K562 (cell line): ENCODE results near the gene RDH11. TPM values are rescaled to one million over a fixed set of nuclear protein-coding genes. Genes with fewer than 3 reads are reported as not detected.

Experiments used
- ATAC-seq: fragments of 200-7000 bp; cut with Tn5 transposase; 3 replicates; pipeline ENCODE4 v1.9.1; 2020; ENCODE audit warnings: moderate library complexity
- BruUV-seq: library from RNA; stranded (reverse); fragments of 400-500 nt; replicated peaks from 2 replicates; lab custom pipeline; 2021; lab: Mats Ljungman, UMichigan
- CTCF ChIA-PET: fragments of 300-600 bp; formaldehyde crosslinking; extraction: SDS; loops from one replicate; lab custom pipeline; 2021; ENCODE audit warnings: low intra/inter-chr PET ratio; lab: Yijun Ruan, JAX
- POLR2A ChIA-PET: fragments of 300-600, 350-650 bp; sonication (Branson Sonifier 250); formaldehyde crosslinking; extraction: SDS; loops from one replicate; lab custom pipeline; 2021; ENCODE audit warnings: antibody characterized with exemption, inconsistent platforms; lab: Yijun Ruan, JAX
- DNase-seq, 4 experiments: peaks; one replicate each; pipeline versions ENCODE4 v3.0.0 to v3.0.0-alpha.2; 2011 to 2018; ENCODE audit warnings: low spot score in 3 of 4, mixed read lengths in 3 of 4; ENCODE audit errors: extremely low read depth in 1 of 4
- FAIRE-seq: peaks from 2 replicates; lab custom pipeline; 2011; peaks lifted over from hg19 to GRCh38; lab: Jason Lieb, UNC
- H2AFZ ChIP-seq: 2 replicates; pipeline ENCODE4 v1.6.0; 2011; ENCODE audit warnings: low read depth, low read length, control low read depth, inconsistent platforms
- H3K27ac ChIP-seq: fragments of 200-600 bp; 3 replicates; pipeline ENCODE4 v1.8.0; 2011; ENCODE audit warnings: low read depth, mild to moderate bottlenecking, control low read depth, inconsistent platforms, low read length, moderate library complexity, mixed read lengths; ENCODE audit errors: extremely low read depth
- H3K27me3 ChIP-seq, 2 experiments: fragments of 300-600 bp in 1 of 2; 2 replicates in 1 of 2; 3 replicates in 1 of 2; pipeline versions ENCODE4 v1.6.0 to v1.8.0; 2011; ENCODE audit warnings: inconsistent platforms in 2 of 2, low read length in 2 of 2, mild to moderate bottlenecking in 1 of 2, mixed read lengths in 1 of 2, moderate library complexity in 1 of 2; ENCODE audit not compliant: control insufficient read depth in 2 of 2, insufficient read depth in 2 of 2
- H3K36me3 ChIP-seq: fragments of 300-600 bp; 3 replicates; pipeline ENCODE4 v1.8.0; 2011; ENCODE audit warnings: mild to moderate bottlenecking, low read length, inconsistent platforms; ENCODE audit not compliant: control insufficient read depth, insufficient read depth
- H3K4me1 ChIP-seq, 2 experiments: fragments of 200-600 bp in 1 of 2; replicated peaks in 1 of 2; 2 replicates in 1 of 2; 3 replicates in 1 of 2; pipeline versions ENCODE4 v1.5.1 to v1.8.0; 2011; ENCODE audit warnings: inconsistent platforms in 2 of 2, low read length in 2 of 2, mild to moderate bottlenecking in 1 of 2, mixed read lengths in 1 of 2, moderate library complexity in 1 of 2; ENCODE audit not compliant: control insufficient read depth in 2 of 2, insufficient read depth in 2 of 2
- H3K4me2 ChIP-seq: 2 replicates; pipeline ENCODE4 v1.6.1; 2011; ENCODE audit warnings: low read length, control low read depth, inconsistent platforms, mixed read lengths; ENCODE audit not compliant: insufficient read depth
- H3K4me3 ChIP-seq: fragments of 200-600 bp; sonication (generic), shearing (Covaris generic); 2 replicates; pipeline ENCODE4 v1.5.1; 2016; ENCODE audit warnings: control low read depth, inconsistent platforms
- H3K79me2 ChIP-seq: fragments of 200-600 bp; 3 replicates; pipeline ENCODE4 v1.8.0; 2011; ENCODE audit warnings: low read length, inconsistent platforms; ENCODE audit not compliant: control insufficient read depth, insufficient read depth
- H3K9ac ChIP-seq, 2 experiments: 2 replicates each; pipeline versions ENCODE4 v1.6.0 to v1.6.1; 2011; ENCODE audit warnings: low read depth in 2 of 2, low read length in 2 of 2, control low read depth in 1 of 2, inconsistent platforms in 1 of 2, mild to moderate bottlenecking in 1 of 2, mixed read lengths in 1 of 2; ENCODE audit not compliant: insufficient read depth in 1 of 2
- H3K9me1 ChIP-seq: one replicate; pipeline ENCODE4 v1.6.0; 2011; ENCODE audit warnings: inconsistent platforms, mild to moderate bottlenecking, low read length, moderate library complexity; ENCODE audit not compliant: control insufficient read depth, insufficient read depth
- H3K9me3 ChIP-seq: replicated peaks from 2 replicates; pipeline ENCODE4 v1.5.1; 2011; ENCODE audit warnings: low read depth, low read length, inconsistent platforms; ENCODE audit not compliant: control insufficient read depth, insufficient read depth
- H4K20me1 ChIP-seq: replicated peaks from 2 replicates; pipeline ENCODE4 v1.6.1; 2011; ENCODE audit warnings: low read length, inconsistent platforms, mixed read lengths; ENCODE audit not compliant: control insufficient read depth, insufficient read depth
- BMI1 ChIP-seq: fragments of 150-350 bp; IDR thresholded peaks from 2 replicates; pipeline ENCODE4 v1.6.1; 2014; ENCODE audit warnings: low read length
- CSDE1 ChIP-seq, 2 experiments: fragments of 450-650 bp; IDR thresholded peaks; 2 replicates each; pipeline ENCODE4 v1.6.1; 2016; ENCODE audit warnings: mild to moderate bottlenecking in 1 of 2
- CTBP1 ChIP-seq: fragments of 450-650 bp; IDR thresholded peaks from 2 replicates; pipeline ENCODE4 v1.6.1; 2016; ENCODE audit warnings: borderline replicate concordance
- ELF1 ChIP-seq: fragments of 200-800 bp; sonication (Bioruptor generic); IDR thresholded peaks from 2 replicates; pipeline ENCODE4 v1.6.1; 2016; ENCODE audit warnings: missing genetic modification characterization, missing compliant biosample characterization
- ETV6 ChIP-seq, 3 experiments: fragments of 150-350 bp in 1 of 3; sonication (generic) in 1 of 3; formaldehyde crosslinking in 1 of 3; IDR thresholded peaks; 2 replicates each; pipeline versions ENCODE4 v1.6.1 to v1.8.0; 2014 to 2022; ENCODE audit warnings: borderline replicate concordance in 2 of 3, low read depth in 2 of 3, antibody characterized with exemption in 1 of 3, low read length in 1 of 3, mild to moderate bottlenecking in 1 of 3, missing genetic modification reagents in 1 of 3
- JUNB ChIP-seq: fragments of 450-650 bp; formaldehyde crosslinking; conservative IDR thresholded peaks from 2 replicates; pipeline ENCODE4 v1.4.0; 2020; ENCODE audit warnings: mild to moderate bottlenecking
- MAFK ChIP-seq: IDR thresholded peaks from 2 replicates; pipeline ENCODE4 v1.6.1; 2011; ENCODE audit warnings: low read length, improper control_type of control experiment
- POLR2AphosphoS2 ChIP-seq: IDR thresholded peaks from 2 replicates; pipeline ENCODE4 v1.6.1; 2012; ENCODE audit warnings: low read length, improper control_type of control experiment
- PREB ChIP-seq: sonication (generic); formaldehyde crosslinking; IDR thresholded peaks from 2 replicates; pipeline ENCODE4 v1.8.1; 2023; ENCODE audit warnings: mild to moderate bottlenecking, missing genetic modification reagents
- TRIM24 ChIP-seq, 2 experiments: fragments of 450-650 bp; IDR thresholded peaks; 2 replicates each; pipeline ENCODE4 v1.6.1; 2016
- ZBTB40 ChIP-seq, 2 experiments: fragments of 450-650 bp in 1 of 2; sonication (generic) in 1 of 2; formaldehyde crosslinking in 1 of 2; IDR thresholded peaks; 2 replicates each; pipeline versions ENCODE4 v1.7.1 to v1.9.0; 2016 to 2022; ENCODE audit warnings: inconsistent platforms in 1 of 2, mild to moderate bottlenecking in 1 of 2, missing genetic modification reagents in 1 of 2
- ZNF232 ChIP-seq: sonication (generic); formaldehyde crosslinking; IDR thresholded peaks from 2 replicates; pipeline ENCODE4 v1.8.0; 2022; ENCODE audit warnings: mild to moderate bottlenecking, missing genetic modification reagents
- WGBS: fragments of 100-300 bp; shearing (Covaris generic); methylation state at CpG from one replicate; pipeline ENCODE4 v1.1.6; 2016; ENCODE audit warnings: low coverage, mixed read lengths; ENCODE audit not compliant: insufficient coverage; ENCODE audit errors: missing lambda C conversion rate; 5-methylcytosine and 5-hydroxymethylcytosine counted together
- in situ Hi-C: fragments of 300-500 bp; cut with MboI; formaldehyde crosslinking; loops from 4 replicates; pipeline ENCODE4 v1.15.0; 2018; ENCODE audit warnings: inconsistent platforms, mixed read lengths
- intact Hi-C: fragments of 100-400 bp; cut with micrococcal nuclease; formaldehyde crosslinking; loops from 2 replicates; pipeline ENCODE4 v1.14.2; 2022
- polyA plus RNA-seq, 8 experiments: library from polyadenylated mRNA; depleted of rRNA in 4 of 8; stranded (reverse) in 5 of 8; unstranded in 3 of 8; fragments of >200 nt; fragmentation: Nextera tagmentation in 2 of 8; fragmentation: Illumina TruSeq in 1 of 8; extraction: Ambion mirVana in 2 of 8; extraction: Trizol in 1 of 8; gene quantifications; 2 replicates each; pipeline versions ENCODE4 v1.2.1 to v1.2.3, GENCODE V29; 2011 to 2014; ENCODE audit warnings: inconsistent platforms in 1 of 8, missing spikeins in 1 of 8
- total RNA-seq, 7 experiments: library from RNA; depleted of rRNA in 6 of 7; stranded (reverse); fragments of >200 nt in 6 of 7; fragmentation: Illumina TruSeq in 2 of 7; extraction: Trizol in 2 of 7; gene quantifications; 2 replicates each; pipeline versions ENCODE4 v1.2.1 to v1.2.3, GENCODE V29; 2011 to 2021; ENCODE audit warnings: low replicate concordance in 1 of 7

The RDH11 gene
- total and polyA plus RNA-seq, 9 of the 15 experiments (the other 6 are each of a cell fraction or from before 2014, with no cell fraction given), result 50.6 to 172 (median 70.5) TPM

GRCh38 chr14:67665868-67666267 is 29.7 kb downstream of the RDH11 start (continued):
- TF ChIP-seq ETV6 (IDR thresholded peaks at IDR 0.05; ENCODE audit: borderline replicate concordance in 1 of 2, low read depth in 2 of 2, low read length in 1 of 2) (no peak), ETV6 (CRISPR knock-in tag; IDR thresholded peaks at IDR 0.05; ENCODE audit: borderline replicate concordance) (no peak), CTBP1 (no peak), CSDE1 (IDR thresholded peaks at IDR 0.05) (no peak), PREB (CRISPR knock-in tag) (no peak), JUNB (CRISPR knock-in tag) (no peak), MAFK (peak; percentile 37; the same call in 1 of the 2 replicates)

GRCh38 chr14:67663633-67664032 is 31.9 kb downstream of the RDH11 start:
- H3K4me1 ChIP-seq, result peaks cover 0 to 5% of the 10 kb centered on the region in 2 experiments; a peak in 3 of 5 replicates
- ATAC-seq (no peak), DNase-seq (no peak), FAIRE-seq (no peak)
- in situ Hi-C loops (no loop called here), intact Hi-C loops (no loop called here)
- H3K27me3 ChIP-seq, result no peaks in the 10 kb centered on the region
- H3K27ac ChIP-seq, result no peak overlapping the region
- H3K9ac ChIP-seq, result no peak overlapping the region
- H2AFZ ChIP-seq, result no peak overlapping the region
- no peaks in the 10 kb centered on the region for H3K9me1 ChIP-seq
- peaks cover 16% of the 10 kb centered on the region; the same call in 1 of the 3 replicates for H3K36me3 ChIP-seq
- no peak overlapping the region for H3K4me2 ChIP-seq
- H4K20me1 ChIP-seq, result no peaks in the 10 kb centered on the region
- POLR2A ChIA-PET, result interaction anchor here (0.7 to 2.6 kb wide), 11 partner anchors 9 to 151 kb away, joined by 3 to 11 read pairs (median 4); partner anchors contain the start of gene VTI1B
- no peaks in the 10 kb centered on the region for H3K9me3 ChIP-seq
- WGBS, result 94% methylated on average over 4 of the region's 4 CpGs
- peaks cover 43% of the 10 kb centered on the region for H3K79me2 ChIP-seq
- no TSS peak for BruUV-seq
- CTCF ChIA-PET, result interaction anchor here (0.6 kb wide), 1 partner anchor 30 kb away, joined by 5 read pairs; no protein-coding TSS in a partner anchor
- no peak overlapping the region for H3K4me3 ChIP-seq
- TF ChIP-seq BMI1 (no peak), ELF1 (tag) (no peak), TRIM24 (IDR thresholded peaks at IDR 0.05) (no peak), ZBTB40 (IDR thresholded peaks at IDR 0.05) (no peak), ZBTB40 (CRISPR knock-in tag; IDR thresholded peaks at IDR 0.05) (no peak), ZNF232 (CRISPR knock-in tag) (no peak), POLR2AphosphoS2 (no peak)
